Smooth muscle cell (in vitro differentiated cells): Measurements from ENCODE around the gene SIK1. TPM values are rescaled to one million over a fixed set of nuclear protein-coding genes. Genes with fewer than 3 reads are reported as not detected.
"Not testable (repeated sequence)": the region's sequence is repeated elsewhere in the genome, so short reads cannot be mapped to it uniquely, and the experiment has no call there.

Source experiments
- DNase-seq: peaks from one replicate; lab custom pipeline; 2025; ENCODE audit not compliant: unreplicated experiment; lab: John Stamatoyannopoulos, UW
- H2AFZ ChIP-seq: fragments of 200-600 bp; sonication (generic); 2 replicates; pipeline ENCODE4 v1.6.0; 2016; ENCODE audit warnings: antibody characterized with exemption, low read depth, mild to moderate bottlenecking
- H3F3A ChIP-seq: fragments of 200-600 bp; sonication (generic); 2 replicates; pipeline ENCODE4 v1.6.0; 2017; ENCODE audit warnings: antibody characterized with exemption, low read depth
- H3K27ac ChIP-seq: fragments of 200-600 bp; sonication (generic); 2 replicates; pipeline ENCODE4 v1.5.1; 2016; ENCODE audit warnings: low read depth, mild to moderate bottlenecking
- H3K27me3 ChIP-seq: fragments of 200-600 bp; sonication (generic); 2 replicates; pipeline ENCODE4 v1.6.1; 2016; ENCODE audit warnings: low read depth, mild to moderate bottlenecking
- H3K36me3 ChIP-seq: fragments of 200-600 bp; sonication (generic); 2 replicates; pipeline ENCODE4 v1.5.1; 2016; ENCODE audit warnings: low read depth
- H3K4me1 ChIP-seq: fragments of 200-600 bp; sonication (generic); 2 replicates; pipeline ENCODE4 v1.5.1; 2016; ENCODE audit warnings: low read depth
- H3K4me2 ChIP-seq: fragments of 200-600 bp; sonication (generic); 2 replicates; pipeline ENCODE4 v1.6.0; 2016; ENCODE audit warnings: mild to moderate bottlenecking
- H3K4me3 ChIP-seq: fragments of 200-600 bp; sonication (generic); 2 replicates; pipeline ENCODE4 v1.5.1; 2016; ENCODE audit warnings: mild to moderate bottlenecking
- H3K79me2 ChIP-seq: fragments of 200-600 bp; sonication (generic); 2 replicates; pipeline ENCODE4 v1.6.0; 2016; ENCODE audit warnings: low read depth, mild to moderate bottlenecking
- H3K9ac ChIP-seq: fragments of 200-600 bp; sonication (generic); 2 replicates; pipeline ENCODE4 v1.6.0; 2016; ENCODE audit warnings: low read depth
- H3K9me3 ChIP-seq: fragments of 200-600 bp; sonication (generic); replicated peaks from 2 replicates; pipeline ENCODE4 v1.5.1; 2016; ENCODE audit warnings: low read depth
- H4K20me1 ChIP-seq: fragments of 200-600 bp; sonication (generic); 2 replicates; pipeline ENCODE4 v1.6.0; 2016; ENCODE audit warnings: low read depth
- WGBS: methylation state at CpG from one replicate; pipeline ENCODE4 v1.1.7; 2016; ENCODE audit warnings: low lambda C conversion rate; 5-methylcytosine and 5-hydroxymethylcytosine counted together
- polyA plus RNA-seq: library from polyadenylated mRNA; unstranded; fragments of >200 nt; fragmentation: Nextera tagmentation; extraction: Ambion mirVana; gene quantifications from 2 replicates; pipeline ENCODE4 v1.2.1, GENCODE V29; 2016
- total RNA-seq: library from RNA; depleted of rRNA; stranded (reverse); fragments of >200 nt; gene quantifications from 2 replicates; pipeline ENCODE4 v1.2.3, GENCODE V29; 2014

Gene SIK1
- total and polyA plus RNA-seq, 2 experiments from 2014 or later: 3.9 to 18.2 TPM

DNA sequence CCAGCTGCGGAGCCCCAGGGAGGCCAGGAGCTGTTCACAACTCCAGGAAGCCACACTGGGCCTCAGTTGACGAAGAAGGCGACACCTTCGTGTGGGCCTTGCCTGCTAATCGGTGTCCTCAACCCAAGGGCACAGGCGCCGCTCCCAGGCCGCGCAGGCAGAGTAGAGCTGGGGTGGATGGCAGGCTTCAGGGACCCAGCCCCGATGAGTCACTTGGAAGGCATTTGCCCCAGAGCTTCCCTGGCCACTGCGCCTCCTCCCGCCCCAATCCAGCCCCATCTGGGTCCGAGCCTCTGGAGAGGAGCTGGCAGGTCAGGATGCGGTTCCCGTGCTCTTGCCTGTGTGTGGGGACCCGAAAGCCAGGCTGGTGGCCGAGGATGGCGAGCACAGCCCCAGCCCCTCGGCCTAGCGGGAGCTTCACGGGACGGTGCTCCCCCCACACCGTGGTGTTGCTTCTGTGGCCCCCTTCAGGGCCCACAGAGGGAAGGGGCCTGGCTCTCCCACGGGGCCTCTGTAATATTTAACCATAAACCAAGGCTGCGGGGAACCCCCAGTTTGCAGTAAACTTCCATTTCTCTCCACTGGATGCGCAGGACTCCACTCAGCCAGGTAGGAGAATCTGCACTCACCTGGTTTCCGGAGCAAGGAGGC is 30.0 kb downstream of the SIK1 start:
- H3K9me3 ChIP-seq, H3K4me1 ChIP-seq, H3F3A ChIP-seq, H3K9ac ChIP-seq, H3K36me3 ChIP-seq, H3K27me3 ChIP-seq, H3K4me2 ChIP-seq, H3K27ac ChIP-seq, H3K4me3 ChIP-seq, H4K20me1 ChIP-seq, DNase-seq, H2AFZ ChIP-seq, H3K79me2 ChIP-seq: not testable (repeated sequence)
- WGBS: no CpG with 5 or more reads among the region's 27 CpGs

DNA sequence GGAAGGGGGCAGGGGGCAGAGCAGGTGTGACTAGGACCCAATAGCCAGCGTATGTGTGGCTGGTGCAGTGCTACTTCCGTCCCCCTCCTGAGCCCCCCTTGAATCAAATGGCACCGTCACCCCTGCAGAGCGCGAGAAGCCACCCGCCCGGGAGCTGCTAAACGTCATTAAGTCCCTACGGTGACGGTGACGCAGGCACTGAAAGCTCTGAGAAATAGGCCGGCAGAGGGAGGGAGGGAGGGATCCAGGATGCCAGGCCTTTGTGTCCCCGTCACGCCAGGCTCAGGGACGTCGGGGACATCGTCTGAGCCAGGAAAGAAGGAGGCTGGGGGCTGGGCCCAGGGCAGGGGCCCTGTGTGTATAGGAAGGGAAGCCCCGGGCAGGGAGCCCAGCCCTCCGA is 43.6 kb downstream of the SIK1 start:
- H3K27me3 ChIP-seq, H3K4me1 ChIP-seq, H3K36me3 ChIP-seq, H3K9me3 ChIP-seq, H3K9ac ChIP-seq, H3K4me3 ChIP-seq, H4K20me1 ChIP-seq, H2AFZ ChIP-seq, H3K27ac ChIP-seq, H3F3A ChIP-seq, DNase-seq, H3K79me2 ChIP-seq, H3K4me2 ChIP-seq: not testable (repeated sequence)
- no CpG with 5 or more reads among the region's 19 CpGs for WGBS

DNA sequence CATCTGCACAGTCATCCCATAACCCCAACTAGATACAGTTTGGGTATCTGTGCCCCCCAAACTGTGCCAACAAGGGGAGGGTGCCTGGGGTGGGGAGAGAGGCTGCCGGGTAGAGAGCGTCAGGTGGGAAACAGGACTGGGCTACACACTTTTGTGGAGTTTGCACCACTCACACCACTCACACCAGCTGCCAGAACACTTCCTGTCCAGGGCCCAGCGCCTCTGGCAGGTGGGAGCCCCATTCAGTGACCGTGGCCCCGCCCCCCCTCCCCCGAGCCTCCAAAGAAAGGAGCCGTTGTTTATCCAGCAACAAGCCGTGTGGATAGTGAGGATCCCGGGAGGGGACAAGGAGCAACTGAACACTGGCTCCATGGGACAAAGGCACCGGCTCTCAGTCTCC is 44.0 kb downstream of the SIK1 start:
- not testable (repeated sequence) for DNase-seq

DNA sequence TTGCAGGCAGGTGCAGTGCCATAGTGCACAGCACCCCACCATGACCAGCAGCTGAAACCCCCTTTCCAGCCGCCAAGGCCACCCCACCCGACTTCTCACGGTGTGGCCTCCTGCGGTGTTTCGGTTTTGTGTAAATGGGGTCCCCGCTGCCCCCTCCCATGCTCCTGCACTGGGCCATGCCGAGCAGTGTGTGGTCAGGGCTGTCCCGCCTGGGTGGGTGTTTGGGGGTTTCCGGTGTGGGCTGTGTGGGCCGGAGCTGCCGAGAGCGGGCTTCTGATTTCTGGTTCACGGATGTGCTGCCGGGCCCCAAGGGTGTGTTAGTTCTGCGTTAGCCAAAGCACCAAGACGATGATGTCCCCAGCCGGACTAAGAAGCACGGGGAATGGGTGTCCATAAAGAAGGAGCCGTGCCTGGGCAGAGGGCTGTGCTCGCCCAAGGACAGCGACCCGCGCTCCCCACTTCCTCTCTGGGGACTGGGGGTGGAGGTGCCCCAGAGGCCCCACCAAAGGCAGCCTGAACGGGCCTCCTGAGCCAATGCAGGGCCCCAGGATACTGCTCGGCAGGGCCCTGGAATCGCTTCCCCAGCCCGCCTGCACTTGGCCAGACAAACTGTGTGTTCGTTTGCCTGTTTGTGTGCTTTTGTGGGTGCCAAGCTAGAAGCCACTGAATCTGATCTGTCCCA is 45.9 kb downstream of the SIK1 start:
- DNase-seq, H4K20me1 ChIP-seq, H3K4me1 ChIP-seq, H3K79me2 ChIP-seq, H3F3A ChIP-seq, H3K9ac ChIP-seq, H3K4me3 ChIP-seq, H2AFZ ChIP-seq, H3K9me3 ChIP-seq, H3K36me3 ChIP-seq, H3K27ac ChIP-seq, H3K27me3 ChIP-seq, H3K4me2 ChIP-seq: not testable (repeated sequence)
- WGBS: no CpG with 5 or more reads among the region's 28 CpGs

More for the DNA sequence above, 44.0 kb downstream of the SIK1 start:
- H2AFZ ChIP-seq, H3F3A ChIP-seq, H3K27me3 ChIP-seq, H3K4me3 ChIP-seq, H3K9ac ChIP-seq, H3K4me2 ChIP-seq, H3K36me3 ChIP-seq, H4K20me1 ChIP-seq, H3K27ac ChIP-seq, H3K9me3 ChIP-seq, H3K4me1 ChIP-seq, H3K79me2 ChIP-seq: not testable (repeated sequence)
- whole genome bisulfite sequencing: no CpG with 5 or more reads among the region's 10 CpGs

DNA sequence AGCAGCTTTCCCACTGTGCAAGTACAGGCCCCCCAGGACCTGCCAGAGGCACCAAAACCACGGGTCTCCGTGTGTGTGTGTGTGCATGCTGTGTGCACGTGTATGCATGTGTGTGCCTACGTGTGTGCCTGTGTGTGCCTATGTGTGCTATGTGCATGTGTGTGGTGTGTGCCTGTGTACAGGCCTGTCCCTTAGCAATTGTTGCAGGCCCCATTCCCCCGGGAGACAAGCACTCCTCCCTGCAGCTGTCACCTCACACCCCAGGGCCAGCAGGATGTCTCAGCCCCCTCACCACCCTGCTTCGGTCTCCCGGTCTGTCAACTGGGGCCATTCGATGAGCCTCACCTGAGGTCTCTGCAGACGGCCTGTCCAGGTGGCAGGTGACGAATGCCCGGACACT is 46.6 kb downstream of the SIK1 start:
- not testable (repeated sequence) for H3K9ac ChIP-seq, DNase-seq, H3K4me2 ChIP-seq, H3K27ac ChIP-seq, H3K9me3 ChIP-seq, H3K79me2 ChIP-seq, H3K4me3 ChIP-seq, H3K36me3 ChIP-seq, H3K27me3 ChIP-seq, H3K4me1 ChIP-seq, H2AFZ ChIP-seq, H3F3A ChIP-seq, H4K20me1 ChIP-seq
- WGBS: 90% methylated on average over 2 of the region's 11 CpGs

DNA sequence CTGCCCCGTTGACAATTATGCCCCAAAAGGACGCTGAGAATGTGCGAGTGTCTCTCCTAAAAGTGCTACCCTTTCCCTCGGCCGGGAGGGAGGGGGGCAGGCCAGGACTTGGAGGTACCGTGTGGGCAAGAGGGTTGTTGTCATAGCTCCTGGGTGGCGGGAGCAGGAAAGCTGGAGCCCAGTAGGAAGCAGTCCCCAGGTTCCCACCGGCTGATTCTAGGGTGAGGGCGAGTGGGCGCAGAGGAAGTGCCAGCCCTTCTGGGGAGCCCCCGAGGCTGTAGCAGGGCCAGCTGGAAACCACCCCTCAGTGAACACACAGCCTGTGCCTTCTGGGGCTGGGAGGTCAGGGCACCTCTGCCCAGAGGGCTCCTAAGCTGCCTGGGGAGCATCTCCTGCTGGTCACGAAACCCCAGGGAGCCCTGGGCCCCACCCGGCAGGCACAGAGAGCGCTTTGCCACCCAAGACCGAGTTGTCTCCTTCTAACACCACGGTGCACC is 47.3 kb downstream of the SIK1 start:
- not testable (repeated sequence) for H3K79me2 ChIP-seq, H3F3A ChIP-seq, DNase-seq, H3K27me3 ChIP-seq, H3K9me3 ChIP-seq, H3K27ac ChIP-seq, H3K36me3 ChIP-seq, H2AFZ ChIP-seq, H3K4me2 ChIP-seq, H3K4me1 ChIP-seq, H3K4me3 ChIP-seq, H4K20me1 ChIP-seq, H3K9ac ChIP-seq
- no CpG with 5 or more reads among the region's 16 CpGs for WGBS
